SK-N-SH treated with all-trans-retinoic acid at 6 μM for 48 hours (cell line): ENCODE results near the gene USB1.

ENCODE experiments used
- GLIS3 ChIP-seq: fragments of 250-450 bp; sonication (Bioruptor Pico); IDR thresholded peaks from 2 replicates; pipeline ENCODE4 v1.5.0; 2020; ENCODE audit warnings: mild to moderate bottlenecking, moderate library complexity
- ISL1 ChIP-seq: fragments of 250-450 bp; sonication (Bioruptor Pico); IDR thresholded peaks from 2 replicates; pipeline ENCODE4 v2.1.2; 2022; ENCODE audit warnings: mild to moderate bottlenecking, moderate library complexity
- PPARA ChIP-seq: fragments of 250-450 bp; sonication (Bioruptor Pico); IDR thresholded peaks from 2 replicates; pipeline ENCODE4 v1.5.0; 2020; ENCODE audit warnings: mild to moderate bottlenecking, borderline replicate concordance
- ZC3H10 ChIP-seq: fragments of 250-450 bp; sonication (Bioruptor Pico); IDR thresholded peaks from 2 replicates; pipeline ENCODE4 v1.5.1; 2021; ENCODE audit warnings: mild to moderate bottlenecking, moderate library complexity
- TF ChIP-seq, protein P1 (sequence below): fragments of 250-450 bp; sonication (Bioruptor Pico); IDR thresholded peaks from 2 replicates; pipeline ENCODE4 v1.8.0; 2020; ENCODE audit warnings: mild to moderate bottlenecking, moderate library complexity, borderline replicate concordance

- TF ChIP-seq PPARA (CRISPR knock-in tag) (no peak), GLIS3 (CRISPR knock-in tag) (no peak), ISL1 (CRISPR knock-in tag) (no peak), ZC3H10 (no peak)
- TF ChIP-seq, protein P1, sequence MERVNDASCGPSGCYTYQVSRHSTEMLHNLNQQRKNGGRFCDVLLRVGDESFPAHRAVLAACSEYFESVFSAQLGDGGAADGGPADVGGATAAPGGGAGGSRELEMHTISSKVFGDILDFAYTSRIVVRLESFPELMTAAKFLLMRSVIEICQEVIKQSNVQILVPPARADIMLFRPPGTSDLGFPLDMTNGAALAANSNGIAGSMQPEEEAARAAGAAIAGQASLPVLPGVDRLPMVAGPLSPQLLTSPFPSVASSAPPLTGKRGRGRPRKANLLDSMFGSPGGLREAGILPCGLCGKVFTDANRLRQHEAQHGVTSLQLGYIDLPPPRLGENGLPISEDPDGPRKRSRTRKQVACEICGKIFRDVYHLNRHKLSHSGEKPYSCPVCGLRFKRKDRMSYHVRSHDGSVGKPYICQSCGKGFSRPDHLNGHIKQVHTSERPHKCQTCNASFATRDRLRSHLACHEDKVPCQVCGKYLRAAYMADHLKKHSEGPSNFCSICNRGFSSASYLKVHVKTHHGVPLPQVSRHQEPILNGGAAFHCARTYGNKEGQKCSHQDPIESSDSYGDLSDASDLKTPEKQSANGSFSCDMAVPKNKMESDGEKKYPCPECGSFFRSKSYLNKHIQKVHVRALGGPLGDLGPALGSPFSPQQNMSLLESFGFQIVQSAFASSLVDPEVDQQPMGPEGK (CRISPR knock-in tag) = no peak
Measured at GRCh38 chr16:57962046-57962445, 39.2 kb upstream of the USB1 start.
